GM19468 (cell line): ENCODE measurements around the gene OSBPL9.
"Not testable (repeated sequence)": the region's sequence is repeated elsewhere in the genome, so short reads cannot be mapped to it uniquely, and the experiment has no call there.

Experiments
- ATAC-seq: cut with Tn5 transposase; IDR thresholded peaks from one replicate; pipeline ENCODE4 v1.9.1; 2021; ENCODE audit warnings: mild to moderate bottlenecking, moderate library complexity, moderate number of reproducible peaks; ENCODE audit not compliant: unreplicated experiment; ENCODE audit errors: extremely low read depth

The OSBPL9 gene

DNA sequence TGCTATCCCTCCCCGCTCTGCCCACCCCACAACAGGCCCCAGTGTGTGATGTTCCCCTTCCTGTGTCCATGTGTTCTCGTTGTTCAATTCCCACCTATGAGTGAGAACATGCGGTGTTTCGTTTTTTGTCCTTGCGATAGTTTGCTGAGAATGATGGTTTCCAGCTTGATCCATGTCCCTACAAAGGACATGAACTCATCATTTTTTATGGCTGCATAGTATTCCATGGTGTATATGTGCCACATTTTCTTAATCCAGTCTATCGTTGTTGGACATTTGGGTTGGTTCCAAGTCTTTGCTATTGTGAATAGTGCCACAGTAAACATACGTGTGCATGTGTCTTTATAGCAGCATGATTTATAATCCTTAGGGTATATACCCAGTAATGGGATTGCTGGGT lies 84.9 kb downstream of the OSBPL9 start:
- not testable (repeated sequence) for ATAC-seq

- ATAC-seq: not testable (repeated sequence)
These were observed 85.3 kb downstream of the OSBPL9 start for GRCh38 chr1:51702220-51702619.

DNA sequence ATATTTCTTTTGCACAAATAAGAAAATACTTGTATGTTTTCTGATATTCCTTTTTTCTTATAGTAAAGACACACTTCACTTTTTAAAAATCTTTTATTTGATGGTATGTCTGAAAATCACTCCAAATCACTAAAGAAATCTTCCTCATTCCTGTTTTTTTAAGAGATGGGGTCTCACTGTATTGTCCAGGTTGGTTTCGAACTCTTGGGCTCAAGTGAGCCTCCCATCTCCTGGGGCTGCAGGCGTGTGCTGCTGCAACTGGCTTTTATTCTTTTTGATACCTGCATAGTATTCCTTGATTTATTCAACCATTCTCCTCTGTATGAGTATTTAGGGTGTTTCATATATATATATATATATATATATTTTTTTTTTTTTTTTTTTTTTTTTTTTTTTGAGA lies 88.1 kb downstream of the OSBPL9 start:
- ATAC-seq: no peak

DNA sequence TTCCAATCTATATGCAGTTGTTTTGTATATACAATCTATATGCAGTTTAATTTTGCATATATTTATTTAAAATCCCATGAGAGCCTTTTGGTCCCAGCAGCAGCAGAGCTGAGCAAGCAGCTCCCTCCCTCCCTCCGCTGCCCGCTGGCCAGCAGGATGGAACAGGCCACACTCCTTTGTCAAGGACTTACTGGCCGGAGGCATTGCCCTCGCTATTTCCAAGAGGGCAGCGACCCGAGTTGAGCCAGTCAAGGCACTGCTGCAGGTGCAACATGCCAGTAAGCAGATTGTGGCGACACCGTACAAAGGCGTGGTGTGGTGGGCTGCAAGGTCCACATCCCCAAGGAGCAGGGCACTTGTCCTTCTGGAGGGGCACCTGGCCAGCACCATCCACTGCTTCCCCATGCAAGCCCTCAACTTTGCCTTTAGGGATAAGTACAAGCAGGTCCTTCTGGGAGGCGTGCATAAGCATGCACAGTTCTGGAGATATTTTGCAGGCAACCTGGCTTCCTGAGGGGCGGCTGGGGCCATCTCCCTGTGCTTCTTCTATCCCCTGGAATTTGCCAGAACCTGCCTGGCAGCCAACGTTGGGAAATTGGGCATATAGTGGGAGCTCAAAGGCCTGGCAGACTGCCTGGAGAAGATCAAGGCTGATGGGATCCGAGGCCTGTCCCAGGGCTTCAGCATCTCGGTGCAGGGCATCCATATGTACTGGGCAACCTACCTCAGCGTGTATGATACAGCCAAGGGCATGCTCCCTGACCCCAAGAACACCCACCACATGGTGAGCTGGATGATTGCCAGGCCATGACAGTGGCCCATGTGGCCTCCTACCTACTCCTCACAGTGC lies 92.2 kb downstream of the OSBPL9 start:
- ATAC-seq: no peak

DNA sequence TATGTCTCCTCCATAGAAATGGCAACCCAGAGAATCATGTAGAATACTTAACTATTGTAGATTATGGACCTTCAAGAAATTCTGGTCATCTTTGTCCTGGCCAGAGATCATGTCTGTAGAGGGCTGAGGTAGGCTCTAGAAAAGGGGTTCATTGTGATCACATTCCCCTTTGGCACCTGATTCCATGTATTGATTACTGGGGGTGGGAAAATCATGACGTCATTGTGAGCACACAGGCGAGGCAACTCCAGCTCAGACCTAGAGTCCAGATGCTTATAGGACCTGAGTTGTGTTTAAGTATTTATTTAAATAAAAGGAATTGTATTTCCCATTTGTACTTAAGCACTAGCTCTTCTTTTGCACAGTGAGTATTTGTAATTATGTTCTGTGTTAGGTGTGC lies 93.1 kb downstream of the OSBPL9 start:
- no peak for ATAC-seq

GRCh38 chr1:51712590-51712989 lies 95.7 kb downstream of the OSBPL9 start:
- no peak for ATAC-seq

GRCh38 chr1:51714374-51715019 lies 97.6 kb downstream of the OSBPL9 start:
- ATAC-seq: no peak

DNA sequence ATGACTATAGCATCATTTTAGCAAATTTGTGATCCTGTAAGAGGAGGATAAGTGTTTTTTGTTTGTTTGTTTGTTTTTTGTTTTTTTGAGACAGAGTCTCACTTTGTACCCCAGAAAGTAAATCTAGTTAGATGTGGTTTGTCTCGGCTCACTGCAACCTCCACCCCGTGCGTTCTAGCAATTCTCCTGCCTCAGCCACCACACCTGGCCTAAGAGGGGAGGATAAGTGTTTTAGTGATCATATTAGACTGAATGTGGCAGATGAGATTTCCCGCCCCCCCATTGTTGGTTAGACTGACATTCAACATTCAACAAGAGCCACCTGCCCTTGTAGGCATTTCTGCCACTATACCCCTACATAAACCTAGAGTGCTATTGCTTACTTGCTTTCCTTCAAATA lies 98.5 kb downstream of the OSBPL9 start:
- ATAC-seq: no peak

GRCh38 chr1:51716746-51717145 lies 99.9 kb downstream of the OSBPL9 start:
- no peak for ATAC-seq

GRCh38 chr1:51717842-51718241 lies 101.0 kb downstream of the OSBPL9 start:
- no peak for ATAC-seq

GRCh38 chr1:51719146-51719545 lies 102.3 kb downstream of the OSBPL9 start:
- ATAC-seq: no peak

- no peak for ATAC-seq
These were observed 107.9 kb downstream of the OSBPL9 start for GRCh38 chr1:51724797-51725196.

GRCh38 chr1:51726051-51726450 lies 109.2 kb downstream of the OSBPL9 start:
- ATAC-seq: no peak

DNA sequence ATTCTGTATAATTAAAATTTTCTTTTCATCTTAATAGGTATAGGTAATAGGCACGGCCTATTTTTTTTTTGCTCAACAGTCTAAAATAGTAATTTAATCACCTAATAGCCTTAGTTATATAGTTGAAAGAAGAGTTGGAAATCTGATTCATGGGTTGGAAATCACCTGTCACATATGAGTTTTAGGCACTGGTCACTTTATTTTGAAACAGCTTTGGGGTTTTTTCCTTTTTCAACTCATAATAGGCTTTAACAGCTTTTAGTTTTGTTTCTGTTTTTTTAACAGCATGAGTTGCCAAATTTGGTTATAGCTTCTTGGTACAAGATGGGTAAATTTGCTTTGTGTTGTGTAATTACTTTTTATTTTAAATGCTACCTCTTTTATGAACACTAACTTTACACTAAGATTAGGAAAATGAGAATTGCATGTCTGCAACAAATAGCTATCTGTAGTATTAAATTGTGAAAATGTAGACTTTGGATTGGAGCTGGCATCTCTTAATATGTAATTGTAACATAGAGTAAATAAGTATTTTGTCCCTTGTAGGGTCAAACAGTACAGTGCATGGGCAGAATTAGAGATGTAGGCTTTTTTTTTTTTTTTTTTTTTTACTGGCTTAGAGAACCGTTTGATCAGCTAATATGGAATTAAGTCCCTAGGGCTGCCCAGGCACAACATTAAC lies 109.8 kb downstream of the OSBPL9 start:
- no peak for ATAC-seq

GRCh38 chr1:51727366-51727765 lies 110.5 kb downstream of the OSBPL9 start:
- no peak for ATAC-seq

- no peak for ATAC-seq
These were observed 111.8 kb downstream of the OSBPL9 start for GRCh38 chr1:51728611-51729155.

DNA sequence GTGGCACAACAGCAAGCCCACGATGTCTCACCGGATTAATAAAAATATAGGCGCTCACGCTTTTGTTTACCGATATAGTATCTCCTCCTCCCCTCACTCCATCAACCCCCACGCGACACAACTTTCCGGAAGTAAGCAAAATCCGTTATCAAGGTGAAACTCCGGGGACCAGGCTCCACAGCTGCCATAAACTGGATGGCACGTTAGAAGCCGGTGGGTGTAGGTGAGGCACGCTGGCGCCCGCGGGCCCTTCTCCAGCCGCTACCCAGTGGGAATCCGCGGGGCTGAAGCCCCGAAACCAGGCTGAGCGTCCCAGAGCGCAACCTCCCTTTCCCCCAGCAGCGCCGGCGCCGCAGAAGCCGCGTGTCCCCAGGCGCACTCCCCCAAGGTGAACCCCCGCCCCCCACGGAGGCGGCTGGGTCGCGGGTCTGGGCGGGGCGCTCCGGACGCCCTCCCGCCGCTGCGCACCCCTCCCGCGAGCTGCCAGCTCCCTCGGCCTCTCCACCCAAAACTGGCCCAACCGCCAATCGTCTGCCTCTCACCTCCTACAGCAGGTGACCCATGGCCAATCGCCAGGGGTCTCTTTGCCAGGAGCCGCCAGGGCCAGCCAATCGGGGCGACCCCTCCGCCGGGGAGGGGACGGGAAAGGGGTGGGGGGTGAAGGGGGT lies 112.4 kb downstream of the OSBPL9 start:
- peak; percentile 85 for ATAC-seq

- ATAC-seq: no peak
These were observed 113.0 kb downstream of the OSBPL9 start for GRCh38 chr1:51729824-51730301.

GRCh38 chr1:51731998-51732397 lies 115.1 kb downstream of the OSBPL9 start:
- ATAC-seq: no peak
